NCI-H2107 treated with DMSO at 0.1 percent for 48 hours (cell line): ENCODE data around the gene SPEM2.

Source experiments
- DNase-seq: peaks from one replicate; lab custom pipeline; 2025; ENCODE audit not compliant: unreplicated experiment; lab: John Stamatoyannopoulos, UW

SPEM2 gene

DNA sequence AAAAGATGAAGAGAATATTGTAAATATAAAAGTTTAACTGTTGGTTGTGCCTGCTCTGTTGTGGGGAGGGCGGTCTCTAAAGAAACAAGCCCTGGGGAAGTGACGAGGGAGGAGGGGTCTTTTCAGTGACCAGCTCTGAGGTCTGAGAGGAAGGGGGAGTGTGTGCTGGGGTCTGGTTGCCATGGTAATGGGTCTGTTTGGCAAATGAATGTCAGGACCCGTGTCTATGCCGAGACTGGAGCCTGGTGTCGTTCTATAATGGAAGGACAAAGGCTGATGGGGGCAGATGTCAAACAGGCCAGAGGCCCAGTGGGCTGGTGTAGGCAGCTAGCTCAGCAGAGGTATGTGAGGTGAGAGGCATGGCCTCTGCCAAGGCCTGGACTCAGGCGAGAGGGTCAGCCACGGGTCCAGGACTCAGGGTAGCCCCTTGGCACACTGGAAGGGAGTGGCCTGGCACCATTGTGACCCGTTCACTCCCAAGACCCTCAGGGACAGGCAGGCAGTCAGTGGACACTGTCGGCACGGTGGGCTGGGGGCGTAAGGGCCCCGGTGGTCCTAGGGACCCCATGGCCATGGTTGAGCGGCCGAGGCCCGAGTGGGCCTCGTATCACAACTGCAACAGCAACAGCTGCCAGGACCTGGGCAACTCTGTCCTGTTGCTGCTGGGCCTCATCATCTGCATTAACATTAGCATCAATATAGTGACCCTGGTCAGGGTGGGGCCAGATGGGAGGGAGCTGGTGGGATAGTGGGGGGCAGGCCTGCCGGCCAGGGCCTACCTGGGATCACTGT, 5.4 kb upstream of the SPEM2 start, which contains the start of gene SPEM1:
TSS of gene SPEM1 (plus strand) at position 506 of the 792 bp plus-strand sequence. CDS start at position 567, 61 bp downstream.
- no peak for DNase-seq

DNA sequence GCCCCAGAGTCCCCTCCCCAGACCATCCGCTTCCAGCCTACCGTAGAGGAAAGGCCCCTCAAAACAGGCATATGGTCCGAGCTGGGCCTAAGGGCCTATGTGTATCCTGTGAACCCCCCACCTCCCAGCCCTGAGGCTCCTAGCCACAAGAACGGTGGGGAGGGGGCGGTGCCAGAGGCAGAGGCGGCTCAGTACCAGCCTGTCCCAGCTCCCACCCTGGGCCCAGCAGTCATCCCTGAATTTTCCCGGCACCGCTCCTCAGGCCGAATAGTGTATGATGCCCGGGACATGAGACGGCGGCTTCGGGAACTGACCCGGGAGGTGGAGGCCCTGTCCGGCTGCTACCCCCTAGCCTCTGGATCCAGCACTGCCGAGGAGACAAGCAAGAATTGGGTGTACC, 4.2 kb upstream of the SPEM2 start:
- no peak for DNase-seq

DNA sequence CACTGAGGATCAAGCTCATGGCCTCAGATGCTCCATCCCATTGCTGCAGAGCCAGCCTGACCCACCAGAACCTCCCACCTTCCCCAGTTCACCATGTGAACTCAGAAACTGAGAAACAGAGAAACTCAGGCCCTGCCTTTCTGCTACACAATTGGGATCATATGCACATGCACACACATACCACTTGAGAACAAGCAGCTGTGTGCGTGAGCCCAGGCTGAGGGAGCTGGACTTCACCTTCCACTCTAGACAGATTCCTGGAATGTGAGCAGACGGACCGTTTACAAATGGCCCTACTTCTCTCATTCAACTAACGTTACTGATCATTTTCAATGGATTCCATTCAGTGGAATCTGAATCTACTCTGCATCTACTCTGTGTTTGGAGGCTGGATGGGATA, 1.7 kb upstream of the SPEM2 start:
- no peak for DNase-seq

DNA sequence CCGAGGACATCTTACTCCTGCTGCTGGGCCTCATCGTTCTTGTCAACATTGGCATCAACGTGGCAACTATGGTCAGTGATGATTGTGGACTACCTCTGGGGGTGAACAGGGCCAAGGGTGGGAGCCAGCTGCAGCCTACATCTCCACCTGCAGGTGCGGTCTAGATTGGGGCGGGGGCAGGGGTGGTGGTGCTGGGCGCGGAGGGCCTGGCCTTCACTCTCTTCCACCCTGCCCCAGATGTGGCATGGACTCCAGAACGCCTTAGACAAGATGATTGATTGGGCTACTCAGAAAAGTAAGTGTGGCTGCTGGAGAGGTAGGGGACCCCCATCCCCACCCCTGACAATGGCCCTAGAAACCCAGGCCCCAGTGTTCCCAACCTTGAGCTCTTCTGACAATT, 340 bp downstream of the SPEM2 start:
- DNase-seq: no peak

DNA sequence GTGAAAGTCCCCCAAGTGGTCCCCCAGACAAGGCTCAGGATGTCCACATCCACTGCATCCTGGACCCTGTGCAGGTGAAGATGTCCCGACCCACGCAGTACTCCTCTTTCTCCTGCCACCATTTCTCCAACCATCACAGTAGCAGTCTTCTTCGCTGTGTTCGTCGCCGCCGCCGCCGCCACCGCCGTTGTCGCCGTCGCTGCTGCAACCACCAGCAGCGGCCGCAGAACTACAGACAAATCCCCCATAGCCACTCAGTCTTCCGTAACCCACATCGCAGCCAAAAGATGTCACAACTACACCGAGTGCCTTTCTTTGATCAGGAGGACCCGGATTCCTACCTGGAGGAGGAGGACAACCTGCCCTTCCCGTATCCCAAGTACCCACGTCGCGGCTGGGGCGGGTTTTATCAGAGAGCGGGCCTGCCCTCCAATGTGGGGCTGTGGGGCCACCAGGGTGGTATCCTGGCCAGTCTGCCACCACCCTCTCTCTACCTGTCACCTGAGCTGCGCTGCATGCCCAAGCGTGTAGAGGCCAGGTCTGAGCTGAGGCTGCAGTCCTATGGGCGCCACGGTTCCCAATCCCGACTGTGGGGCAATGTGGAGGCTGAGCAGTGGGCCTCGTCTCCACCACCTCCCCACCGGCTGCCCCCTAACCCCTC, 917 bp downstream of the SPEM2 start:
- no peak for DNase-seq

DNA sequence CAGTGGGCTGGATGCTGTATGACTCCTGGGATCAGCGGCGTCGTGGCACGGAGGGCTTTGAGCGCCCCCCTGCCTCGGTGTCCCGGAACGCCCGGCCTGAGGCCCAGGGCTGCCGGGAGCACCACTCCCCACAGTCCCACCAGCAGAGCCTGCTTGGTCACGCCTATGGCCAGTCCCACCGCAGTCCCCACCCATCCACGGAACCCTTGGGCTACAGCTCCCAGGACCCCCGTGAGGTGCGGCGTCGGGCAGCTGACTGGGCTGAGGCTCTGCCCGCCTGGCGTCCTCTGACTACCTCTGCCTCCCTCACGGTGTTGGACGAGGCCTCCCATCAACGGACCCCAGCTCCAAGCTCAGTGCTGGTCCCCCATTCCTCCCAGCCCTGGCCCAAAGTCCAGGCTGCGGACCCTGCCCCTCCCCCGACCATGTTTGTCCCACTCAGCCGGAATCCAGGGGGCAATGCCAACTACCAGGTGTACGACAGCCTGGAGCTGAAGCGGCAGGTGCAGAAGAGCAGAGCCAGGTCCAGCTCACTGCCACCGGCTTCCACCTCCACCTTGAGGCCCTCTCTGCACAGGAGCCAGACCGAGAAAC, 1.6 kb downstream of the SPEM2 start:
- DNase-seq: no peak

DNA sequence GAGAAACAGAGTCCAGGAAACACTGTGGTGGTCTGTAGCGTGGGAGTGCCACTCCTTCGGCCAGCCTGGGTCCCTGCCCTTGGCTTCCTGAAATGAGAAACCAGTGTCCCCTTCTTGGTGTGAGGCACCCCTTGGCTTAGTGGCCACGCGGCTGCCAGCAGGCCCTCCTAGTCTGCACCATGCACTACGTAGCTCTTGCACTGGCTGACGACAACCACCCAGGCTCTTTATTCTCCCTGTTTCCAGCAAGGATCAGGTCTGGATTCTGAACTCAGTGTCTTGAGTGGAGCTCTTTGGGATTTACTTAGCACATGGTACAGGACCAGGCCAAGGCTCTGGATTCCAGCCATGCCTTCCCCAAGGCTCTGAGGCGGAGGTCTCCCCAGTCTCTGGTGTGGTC, 2.1 kb downstream of the SPEM2 start:
- no peak for DNase-seq

DNA sequence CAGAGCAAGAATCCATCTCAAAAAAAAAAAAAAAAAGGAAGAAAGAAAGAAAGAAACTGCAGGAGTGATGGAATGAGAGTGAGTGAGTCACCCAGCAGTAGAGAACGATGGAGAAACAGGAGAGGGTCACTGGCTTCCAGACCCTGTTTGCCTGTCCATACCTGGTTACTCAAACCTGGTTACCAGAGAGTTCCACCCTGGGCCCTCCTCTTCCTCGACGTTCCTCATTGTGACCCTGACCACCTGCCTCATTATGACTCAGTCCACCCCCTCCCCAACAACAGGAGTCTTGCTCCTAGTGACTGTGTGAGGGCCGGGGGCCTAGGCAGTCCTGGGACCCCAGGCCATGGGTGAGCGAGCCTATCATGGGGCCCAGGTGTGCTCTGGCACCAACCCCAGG, 3.1 kb downstream of the SPEM2 start, which contains the start of gene SPEM3:
TSS of gene SPEM3 (plus strand) at position 301 of the 400 bp plus-strand sequence. CDS start at position 347, 46 bp downstream.
- no peak for DNase-seq

DNA sequence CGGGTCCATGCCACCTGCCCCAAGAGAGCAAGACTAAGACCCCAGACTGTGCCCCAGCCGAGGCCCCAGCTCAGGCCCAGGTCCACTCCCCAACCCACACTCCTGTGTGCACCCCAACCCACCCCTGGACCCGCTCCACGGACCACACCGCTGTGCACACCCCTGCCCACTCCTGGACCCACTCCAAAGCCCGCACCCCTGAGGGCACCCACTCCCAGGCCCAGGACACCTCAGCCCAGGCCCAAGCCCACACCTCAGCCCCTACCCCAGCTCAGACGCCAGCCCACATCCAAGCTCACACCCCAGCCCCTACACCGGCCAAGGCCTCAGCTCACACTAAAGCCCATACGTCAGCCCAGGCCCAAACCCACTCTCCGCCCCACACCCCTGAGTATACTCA, 4.3 kb downstream of the SPEM2 start:
- no peak for DNase-seq

DNA sequence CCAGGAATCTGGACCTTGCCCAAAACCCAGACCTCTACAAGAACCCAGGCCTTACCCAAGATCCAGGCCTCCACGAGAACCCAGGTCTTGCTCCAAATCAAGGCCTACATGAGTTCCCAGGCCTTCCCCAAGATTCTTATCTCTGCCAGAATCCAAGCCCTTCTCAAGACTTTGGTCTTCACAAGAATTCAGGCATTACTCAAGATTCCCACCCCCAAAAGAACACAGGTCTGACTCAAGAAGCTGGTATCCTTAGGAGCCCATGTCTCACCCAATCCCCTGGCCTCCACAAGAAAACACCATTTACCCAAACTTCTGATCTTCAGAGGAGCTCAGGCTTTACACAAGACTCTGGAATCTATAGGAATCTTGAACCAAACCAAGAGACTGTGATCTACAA, 5.8 kb downstream of the SPEM2 start:
- no peak for DNase-seq

DNA sequence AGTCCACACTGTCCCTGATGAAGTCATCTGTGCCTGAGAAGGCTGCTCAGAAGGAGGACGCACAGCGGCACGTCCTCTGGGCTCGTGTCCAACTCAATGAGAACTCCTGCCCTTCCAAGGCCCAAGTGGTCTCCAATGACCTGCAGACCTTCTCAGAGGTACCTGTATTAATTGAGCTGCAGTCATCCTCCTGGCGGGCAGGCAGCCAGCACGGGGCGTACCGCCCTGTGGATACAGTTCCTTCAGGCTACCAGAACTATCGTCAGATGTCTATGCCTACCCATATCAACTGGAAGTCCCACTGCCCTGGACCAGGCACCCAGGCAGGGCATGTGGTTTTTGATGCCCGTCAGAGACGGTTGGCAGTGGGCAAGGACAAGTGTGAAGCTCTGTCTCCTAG, 6.9 kb downstream of the SPEM2 start:
- DNase-seq: no peak

DNA sequence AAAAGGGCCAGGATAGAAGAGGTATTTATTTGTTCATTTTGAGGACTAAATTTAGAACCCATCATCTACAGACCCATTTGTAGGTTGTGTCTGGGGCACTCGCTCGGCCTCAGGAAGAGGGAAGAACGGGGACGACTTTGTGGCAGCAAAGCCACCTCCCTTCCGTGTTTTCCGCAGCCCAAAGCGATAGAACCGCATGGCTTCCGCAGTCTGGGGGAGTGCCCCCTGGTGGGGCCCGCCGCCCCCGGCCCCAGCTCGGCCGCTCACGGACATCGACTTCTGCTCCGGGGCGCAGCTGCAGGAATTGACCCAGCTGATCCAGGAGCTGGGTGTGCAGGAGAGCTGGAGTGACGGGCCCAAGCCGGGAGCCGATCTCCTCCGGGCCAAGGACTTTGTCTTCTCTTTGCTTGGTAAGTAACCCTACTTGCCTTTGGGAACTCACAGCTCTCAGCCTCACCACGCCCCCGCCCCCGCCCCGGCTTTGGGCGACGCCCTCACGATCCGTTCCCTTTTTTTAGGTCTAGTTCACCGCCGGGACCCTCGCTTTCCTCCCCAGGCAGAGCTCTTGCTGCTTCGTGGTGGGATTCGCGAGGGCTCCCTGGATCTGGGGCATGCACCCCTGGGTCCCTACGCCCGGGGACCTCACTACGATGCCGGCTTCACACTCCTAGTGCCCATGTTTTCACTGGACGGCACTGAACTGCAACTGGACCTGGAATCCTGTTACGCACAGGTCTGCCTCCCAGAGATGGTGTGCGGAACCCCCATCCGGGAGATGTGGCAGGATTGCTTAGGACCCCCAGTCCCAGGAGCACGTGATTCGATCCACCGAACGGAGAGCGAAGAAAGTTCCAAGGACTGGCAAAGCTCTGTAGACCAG, 10.5 kb downstream of the SPEM2 start:
- no peak for DNase-seq

DNA sequence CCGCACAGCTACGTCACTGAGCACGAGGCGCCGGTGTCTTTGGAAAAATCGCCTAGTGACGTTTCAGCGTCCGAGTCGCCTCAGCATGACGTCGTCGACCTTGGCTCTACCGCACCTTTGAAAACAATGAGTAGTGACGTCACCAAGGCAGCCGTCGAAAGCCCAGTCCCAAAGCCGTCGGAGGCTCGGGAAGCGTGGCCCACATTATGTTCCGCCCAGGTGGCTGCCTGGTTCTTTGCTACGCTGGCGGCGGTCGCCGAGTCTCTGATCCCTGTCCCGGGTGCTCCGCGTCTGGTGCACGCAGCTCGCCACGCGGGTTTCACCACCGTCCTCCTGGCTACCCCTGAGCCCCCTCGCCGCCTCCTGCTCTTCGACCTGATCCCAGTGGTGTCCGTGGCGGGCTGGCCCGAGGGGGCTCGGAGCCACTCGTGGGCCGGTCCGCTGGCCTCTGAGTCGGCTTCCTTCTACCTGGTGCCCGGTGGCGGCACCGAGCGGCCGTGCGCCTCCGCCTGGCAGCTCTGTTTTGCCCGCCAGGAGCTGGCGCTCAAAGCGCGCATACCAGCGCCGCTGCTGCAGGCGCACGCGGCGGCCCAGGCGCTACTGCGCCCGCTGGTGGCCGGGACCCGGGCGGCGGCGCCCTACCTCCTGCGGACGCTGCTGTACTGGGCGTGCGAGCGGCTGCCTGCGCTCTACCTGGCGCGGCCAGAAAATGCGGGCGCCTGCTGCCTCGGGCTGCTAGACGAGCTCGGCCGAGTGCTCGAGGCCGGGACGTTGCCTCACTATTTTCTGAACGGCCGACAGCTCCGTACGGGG, 11.3 kb downstream of the SPEM2 start:
- peak; percentile 47 for DNase-seq

DNA sequence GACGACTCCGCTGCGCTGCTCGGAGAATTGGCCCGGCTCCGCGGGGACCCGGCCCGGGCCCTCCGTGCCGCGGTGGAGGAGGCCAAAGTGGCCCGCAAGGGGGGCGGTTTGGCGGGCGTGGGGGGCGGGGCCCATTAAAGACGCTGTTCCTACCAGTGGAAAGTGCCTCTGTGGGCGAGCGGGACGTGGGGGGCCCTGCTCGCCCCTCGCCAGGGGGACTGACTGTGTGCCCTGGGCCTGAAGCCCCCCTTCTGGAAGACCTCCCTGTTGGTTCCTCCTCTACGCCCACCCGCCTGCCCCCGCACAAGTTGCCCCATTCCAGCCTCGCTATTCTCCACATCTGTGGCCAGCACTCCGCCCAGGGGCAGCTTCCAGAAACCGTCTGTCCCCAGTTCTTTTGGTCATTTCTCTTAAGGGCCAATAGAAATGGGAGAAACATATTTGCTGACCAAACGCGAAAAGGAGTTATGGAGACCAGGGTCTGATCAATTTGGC, 12.0 kb downstream of the SPEM2 start:
- DNase-seq: no peak

DNA sequence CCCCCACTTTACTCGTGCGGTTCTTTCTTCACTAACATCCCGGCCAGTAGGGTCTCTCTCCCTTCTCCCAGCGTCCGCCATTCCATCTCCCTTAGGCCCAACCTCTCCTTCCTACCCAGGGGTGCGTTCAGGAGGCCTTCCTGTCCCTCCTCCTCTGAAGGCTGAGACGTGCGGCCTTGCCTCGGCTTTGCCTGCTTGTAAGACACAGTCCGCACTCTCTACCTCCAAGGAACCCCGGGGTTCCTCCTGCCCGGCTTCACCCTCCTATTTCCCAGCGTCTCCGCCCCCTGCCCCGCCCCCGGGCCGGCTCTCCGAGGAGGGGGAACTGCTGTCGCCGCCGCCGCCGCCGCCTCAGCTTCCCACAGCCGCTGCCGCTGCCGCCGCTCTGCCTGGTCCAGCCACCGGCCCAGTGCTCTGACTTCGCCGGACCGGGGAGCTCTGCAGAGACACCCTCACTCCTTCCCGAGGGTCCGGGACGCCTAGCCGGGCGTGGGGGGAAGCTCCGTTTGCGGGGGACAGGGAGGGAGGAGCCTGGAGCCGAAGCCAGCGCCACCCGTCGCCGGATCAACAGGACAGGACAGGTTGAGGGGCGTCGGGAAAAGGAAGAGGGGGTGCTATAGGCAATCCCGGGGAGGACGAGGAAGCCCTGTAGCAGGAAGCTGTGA, 12.7 kb downstream of the SPEM2 start:
- DNase-seq: no peak

DNA sequence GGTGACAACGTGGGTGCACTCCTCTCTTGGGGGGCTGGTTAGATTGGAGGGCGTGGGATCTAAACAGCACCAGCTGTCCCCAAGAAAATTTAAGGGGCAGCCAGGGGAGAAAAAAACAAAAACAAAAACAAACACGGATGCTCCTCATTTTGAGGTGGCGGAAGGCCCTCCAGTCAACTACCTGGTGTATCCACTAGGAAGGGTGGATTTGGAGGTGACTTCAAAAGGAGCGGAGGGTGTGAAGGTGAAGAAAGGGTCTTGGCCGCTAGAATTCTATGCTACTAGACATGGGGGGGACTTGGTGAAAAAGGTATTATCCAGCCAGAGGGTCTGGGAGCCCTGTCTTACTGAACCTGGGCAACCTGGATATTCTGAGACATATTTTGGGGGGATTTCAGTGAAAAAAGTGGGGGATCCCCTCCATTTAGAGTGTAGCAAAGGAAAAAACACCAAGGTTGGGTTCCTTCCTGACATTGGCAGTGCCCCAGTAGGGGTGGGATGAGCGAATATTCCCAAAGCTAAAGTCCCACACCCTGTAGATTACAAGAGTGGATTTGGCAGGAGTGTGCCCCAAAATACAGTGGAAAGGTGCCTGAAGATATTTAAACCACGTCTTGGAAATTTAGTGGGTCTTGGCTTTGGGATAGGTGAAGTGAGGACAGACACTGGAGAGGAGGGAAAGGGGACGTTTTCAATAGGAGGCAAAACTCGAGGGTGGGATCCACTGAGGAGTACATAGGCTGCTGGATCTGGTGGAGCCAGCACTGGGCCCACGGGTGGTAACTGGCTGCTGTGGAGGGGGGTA, 13.4 kb downstream of the SPEM2 start:
- DNase-seq: no peak

DNA sequence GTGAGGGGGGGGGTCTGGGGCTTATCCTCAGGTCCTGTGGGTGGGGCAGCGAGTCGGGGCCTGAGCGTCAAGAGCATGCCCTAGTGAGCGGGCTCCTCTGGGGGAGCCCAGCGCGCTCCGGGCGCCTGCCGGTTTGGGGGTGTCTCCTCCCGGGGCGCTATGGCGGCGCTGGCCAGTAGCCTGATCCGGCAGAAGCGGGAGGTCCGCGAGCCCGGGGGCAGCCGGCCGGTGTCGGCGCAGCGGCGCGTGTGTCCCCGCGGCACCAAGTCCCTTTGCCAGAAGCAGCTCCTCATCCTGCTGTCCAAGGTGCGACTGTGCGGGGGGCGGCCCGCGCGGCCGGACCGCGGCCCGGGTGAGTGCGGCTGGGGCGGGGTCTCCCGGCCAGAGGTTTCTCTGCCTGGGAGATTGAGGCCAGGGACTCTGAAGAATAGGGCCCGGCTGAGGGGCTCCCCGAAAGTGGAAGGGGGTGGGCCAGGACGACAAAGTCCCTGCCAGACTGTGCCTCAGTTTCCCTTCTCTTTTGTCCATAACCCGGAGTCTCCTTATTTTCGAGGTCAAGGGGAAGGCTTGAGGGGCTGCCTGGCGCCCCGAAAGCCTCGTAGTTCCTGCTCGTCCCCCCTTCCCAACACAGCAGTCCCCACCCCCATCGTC, 14.2 kb downstream of the SPEM2 start, which contains the start of gene FGF11:
TSS of gene FGF11 (plus strand) at position 51 of the 651 bp plus-strand sequence. CDS start at position 160, 109 bp downstream.
- DNase-seq: no peak
